ENCODE measurements around the gene CHMP2A. TPM values are rescaled to one million over a fixed set of nuclear protein-coding genes. Genes with fewer than 3 reads are reported as not detected.
A peak's percentile ranks its signal among the peaks of the same experiment; 100 is the strongest.

The CHMP2A gene
- total and polyA plus RNA-seq, 2 of the 13 experiments (the other 11 are each of a cell fraction or from before 2014, with no cell fraction given): 49.7 to 55.0 TPM

DNA sequence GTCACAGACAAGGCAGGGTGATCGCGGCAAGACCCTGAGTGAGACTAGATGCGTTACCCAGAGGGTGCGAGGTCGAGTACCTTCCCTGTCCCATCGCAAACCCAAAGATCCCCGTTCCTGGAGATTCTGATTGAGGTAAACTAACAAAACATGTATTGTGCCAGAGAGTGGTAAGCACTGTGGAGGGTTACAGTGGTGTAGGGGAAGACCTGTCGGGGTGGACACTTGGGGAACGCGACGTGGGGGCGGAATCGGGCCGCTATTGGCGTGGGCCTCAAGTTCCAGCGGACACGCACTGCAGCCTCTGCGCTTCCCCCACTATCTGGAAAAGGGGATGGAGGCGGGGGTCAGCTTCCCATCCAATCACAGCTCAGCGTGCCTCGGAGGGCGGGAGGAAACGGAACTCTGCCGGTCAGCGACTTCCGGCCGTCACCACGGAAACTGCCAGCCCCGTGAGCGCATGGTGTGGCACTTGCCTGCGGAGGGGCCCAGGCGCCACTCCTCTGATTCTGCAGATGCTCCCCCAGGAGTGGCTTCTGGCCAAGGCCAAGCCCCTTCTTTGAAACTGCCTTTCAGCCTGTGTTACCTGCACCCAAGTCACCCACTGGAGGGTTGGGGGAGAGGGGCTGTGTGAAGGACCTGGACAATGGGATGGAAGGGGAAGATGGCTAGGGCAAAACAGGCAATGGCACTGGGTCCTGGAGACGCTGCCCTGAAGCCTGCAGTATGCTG is 4.5 kb upstream of the CHMP2A start (continued):
- TF ChIP-seq, protein P1, sequence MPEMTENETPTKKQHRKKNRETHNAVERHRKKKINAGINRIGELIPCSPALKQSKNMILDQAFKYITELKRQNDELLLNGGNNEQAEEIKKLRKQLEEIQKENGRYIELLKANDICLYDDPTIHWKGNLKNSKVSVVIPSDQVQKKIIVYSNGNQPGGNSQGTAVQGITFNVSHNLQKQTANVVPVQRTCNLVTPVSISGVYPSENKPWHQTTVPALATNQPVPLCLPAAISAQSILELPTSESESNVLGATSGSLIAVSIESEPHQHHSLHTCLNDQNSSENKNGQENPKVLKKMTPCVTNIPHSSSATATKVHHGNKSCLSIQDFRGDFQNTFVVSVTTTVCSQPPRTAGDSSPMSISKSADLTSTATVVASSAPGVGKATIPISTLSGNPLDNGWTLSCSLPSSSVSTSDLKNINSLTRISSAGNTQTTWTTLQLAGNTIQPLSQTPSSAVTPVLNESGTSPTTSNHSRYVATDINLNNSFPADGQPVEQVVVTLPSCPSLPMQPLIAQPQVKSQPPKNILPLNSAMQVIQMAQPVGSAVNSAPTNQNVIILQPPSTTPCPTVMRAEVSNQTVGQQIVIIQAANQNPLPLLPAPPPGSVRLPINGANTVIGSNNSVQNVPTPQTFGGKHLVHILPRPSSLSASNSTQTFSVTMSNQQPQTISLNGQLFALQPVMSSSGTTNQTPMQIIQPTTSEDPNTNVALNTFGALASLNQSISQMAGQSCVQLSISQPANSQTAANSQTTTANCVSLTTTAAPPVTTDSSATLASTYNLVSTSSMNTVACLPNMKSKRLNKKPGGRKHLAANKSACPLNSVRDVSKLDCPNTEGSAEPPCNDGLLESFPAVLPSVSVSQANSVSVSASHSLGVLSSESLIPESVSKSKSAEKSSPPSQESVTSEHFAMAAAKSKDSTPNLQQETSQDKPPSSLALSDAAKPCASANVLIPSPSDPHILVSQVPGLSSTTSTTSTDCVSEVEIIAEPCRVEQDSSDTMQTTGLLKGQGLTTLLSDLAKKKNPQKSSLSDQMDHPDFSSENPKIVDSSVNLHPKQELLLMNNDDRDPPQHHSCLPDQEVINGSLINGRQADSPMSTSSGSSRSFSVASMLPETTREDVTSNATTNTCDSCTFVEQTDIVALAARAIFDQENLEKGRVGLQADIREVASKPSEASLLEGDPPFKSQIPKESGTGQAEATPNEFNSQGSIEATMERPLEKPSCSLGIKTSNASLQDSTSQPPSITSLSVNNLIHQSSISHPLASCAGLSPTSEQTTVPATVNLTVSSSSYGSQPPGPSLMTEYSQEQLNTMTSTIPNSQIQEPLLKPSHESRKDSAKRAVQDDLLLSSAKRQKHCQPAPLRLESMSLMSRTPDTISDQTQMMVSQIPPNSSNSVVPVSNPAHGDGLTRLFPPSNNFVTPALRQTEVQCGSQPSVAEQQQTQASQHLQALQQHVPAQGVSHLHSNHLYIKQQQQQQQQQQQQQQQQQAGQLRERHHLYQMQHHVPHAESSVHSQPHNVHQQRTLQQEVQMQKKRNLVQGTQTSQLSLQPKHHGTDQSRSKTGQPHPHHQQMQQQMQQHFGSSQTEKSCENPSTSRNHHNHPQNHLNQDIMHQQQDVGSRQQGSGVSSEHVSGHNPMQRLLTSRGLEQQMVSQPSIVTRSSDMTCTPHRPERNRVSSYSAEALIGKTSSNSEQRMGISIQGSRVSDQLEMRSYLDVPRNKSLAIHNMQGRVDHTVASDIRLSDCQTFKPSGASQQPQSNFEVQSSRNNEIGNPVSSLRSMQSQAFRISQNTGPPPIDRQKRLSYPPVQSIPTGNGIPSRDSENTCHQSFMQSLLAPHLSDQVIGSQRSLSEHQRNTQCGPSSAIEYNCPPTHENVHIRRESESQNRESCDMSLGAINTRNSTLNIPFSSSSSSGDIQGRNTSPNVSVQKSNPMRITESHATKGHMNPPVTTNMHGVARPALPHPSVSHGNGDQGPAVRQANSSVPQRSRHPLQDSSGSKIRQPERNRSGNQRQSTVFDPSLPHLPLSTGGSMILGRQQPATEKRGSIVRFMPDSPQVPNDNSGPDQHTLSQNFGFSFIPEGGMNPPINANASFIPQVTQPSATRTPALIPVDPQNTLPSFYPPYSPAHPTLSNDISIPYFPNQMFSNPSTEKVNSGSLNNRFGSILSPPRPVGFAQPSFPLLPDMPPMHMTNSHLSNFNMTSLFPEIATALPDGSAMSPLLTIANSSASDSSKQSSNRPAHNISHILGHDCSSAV (CRISPR knock-in tag; IDR thresholded peaks at IDR 0.05; ENCODE audit: borderline replicate concordance): no peak
- TF ChIP-seq ZNF430 (CRISPR knock-in tag; IDR thresholded peaks at IDR 0.05): peak; percentile 73
- TF ChIP-seq ARNT2 (CRISPR knock-in tag; IDR thresholded peaks at IDR 0.05; ENCODE audit: low read depth): peak; percentile 17
- TF ChIP-seq TBX2 (CRISPR knock-in tag; IDR thresholded peaks at IDR 0.05; ENCODE audit: borderline replicate concordance): peak; percentile 70; the same call in 1 of the 2 replicates
- TF ChIP-seq, protein P2, sequence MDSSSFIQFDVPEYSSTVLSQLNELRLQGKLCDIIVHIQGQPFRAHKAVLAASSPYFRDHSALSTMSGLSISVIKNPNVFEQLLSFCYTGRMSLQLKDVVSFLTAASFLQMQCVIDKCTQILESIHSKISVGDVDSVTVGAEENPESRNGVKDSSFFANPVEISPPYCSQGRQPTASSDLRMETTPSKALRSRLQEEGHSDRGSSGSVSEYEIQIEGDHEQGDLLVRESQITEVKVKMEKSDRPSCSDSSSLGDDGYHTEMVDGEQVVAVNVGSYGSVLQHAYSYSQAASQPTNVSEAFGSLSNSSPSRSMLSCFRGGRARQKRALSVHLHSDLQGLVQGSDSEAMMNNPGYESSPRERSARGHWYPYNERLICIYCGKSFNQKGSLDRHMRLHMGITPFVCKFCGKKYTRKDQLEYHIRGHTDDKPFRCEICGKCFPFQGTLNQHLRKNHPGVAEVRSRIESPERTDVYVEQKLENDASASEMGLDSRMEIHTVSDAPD (CRISPR knock-in tag; IDR thresholded peaks at IDR 0.05): peak; percentile 19; the same call in 1 of the 2 replicates
- TF ChIP-seq ZNF773 (CRISPR knock-in tag; IDR thresholded peaks at IDR 0.05; ENCODE audit: borderline replicate concordance): no peak
- TF ChIP-seq, protein P3, sequence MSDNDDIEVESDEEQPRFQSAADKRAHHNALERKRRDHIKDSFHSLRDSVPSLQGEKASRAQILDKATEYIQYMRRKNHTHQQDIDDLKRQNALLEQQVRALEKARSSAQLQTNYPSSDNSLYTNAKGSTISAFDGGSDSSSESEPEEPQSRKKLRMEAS (IDR thresholded peaks at IDR 0.05): peak; percentile 97
- TF ChIP-seq, protein P4, sequence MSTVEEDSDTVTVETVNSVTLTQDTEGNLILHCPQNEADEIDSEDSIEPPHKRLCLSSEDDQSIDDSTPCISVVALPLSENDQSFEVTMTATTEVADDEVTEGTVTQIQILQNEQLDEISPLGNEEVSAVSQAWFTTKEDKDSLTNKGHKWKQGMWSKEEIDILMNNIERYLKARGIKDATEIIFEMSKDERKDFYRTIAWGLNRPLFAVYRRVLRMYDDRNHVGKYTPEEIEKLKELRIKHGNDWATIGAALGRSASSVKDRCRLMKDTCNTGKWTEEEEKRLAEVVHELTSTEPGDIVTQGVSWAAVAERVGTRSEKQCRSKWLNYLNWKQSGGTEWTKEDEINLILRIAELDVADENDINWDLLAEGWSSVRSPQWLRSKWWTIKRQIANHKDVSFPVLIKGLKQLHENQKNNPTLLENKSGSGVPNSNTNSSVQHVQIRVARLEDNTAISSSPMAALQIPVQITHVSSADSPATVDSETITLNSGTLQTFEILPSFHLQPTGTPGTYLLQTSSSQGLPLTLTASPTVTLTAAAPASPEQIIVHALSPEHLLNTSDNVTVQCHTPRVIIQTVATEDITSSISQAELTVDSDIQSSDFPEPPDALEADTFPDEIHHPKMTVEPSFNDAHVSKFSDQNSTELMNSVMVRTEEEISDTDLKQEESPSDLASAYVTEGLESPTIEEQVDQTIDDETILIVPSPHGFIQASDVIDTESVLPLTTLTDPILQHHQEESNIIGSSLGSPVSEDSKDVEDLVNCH (CRISPR knock-in tag; IDR thresholded peaks at IDR 0.05): 0 out of 2 replicates have a peak, but pooled peaks have one; percentile 45
- no peak for TF ChIP-seq RAD51 (IDR thresholded peaks at IDR 0.05; ENCODE audit: borderline replicate concordance)
- TF ChIP-seq, protein P5, sequence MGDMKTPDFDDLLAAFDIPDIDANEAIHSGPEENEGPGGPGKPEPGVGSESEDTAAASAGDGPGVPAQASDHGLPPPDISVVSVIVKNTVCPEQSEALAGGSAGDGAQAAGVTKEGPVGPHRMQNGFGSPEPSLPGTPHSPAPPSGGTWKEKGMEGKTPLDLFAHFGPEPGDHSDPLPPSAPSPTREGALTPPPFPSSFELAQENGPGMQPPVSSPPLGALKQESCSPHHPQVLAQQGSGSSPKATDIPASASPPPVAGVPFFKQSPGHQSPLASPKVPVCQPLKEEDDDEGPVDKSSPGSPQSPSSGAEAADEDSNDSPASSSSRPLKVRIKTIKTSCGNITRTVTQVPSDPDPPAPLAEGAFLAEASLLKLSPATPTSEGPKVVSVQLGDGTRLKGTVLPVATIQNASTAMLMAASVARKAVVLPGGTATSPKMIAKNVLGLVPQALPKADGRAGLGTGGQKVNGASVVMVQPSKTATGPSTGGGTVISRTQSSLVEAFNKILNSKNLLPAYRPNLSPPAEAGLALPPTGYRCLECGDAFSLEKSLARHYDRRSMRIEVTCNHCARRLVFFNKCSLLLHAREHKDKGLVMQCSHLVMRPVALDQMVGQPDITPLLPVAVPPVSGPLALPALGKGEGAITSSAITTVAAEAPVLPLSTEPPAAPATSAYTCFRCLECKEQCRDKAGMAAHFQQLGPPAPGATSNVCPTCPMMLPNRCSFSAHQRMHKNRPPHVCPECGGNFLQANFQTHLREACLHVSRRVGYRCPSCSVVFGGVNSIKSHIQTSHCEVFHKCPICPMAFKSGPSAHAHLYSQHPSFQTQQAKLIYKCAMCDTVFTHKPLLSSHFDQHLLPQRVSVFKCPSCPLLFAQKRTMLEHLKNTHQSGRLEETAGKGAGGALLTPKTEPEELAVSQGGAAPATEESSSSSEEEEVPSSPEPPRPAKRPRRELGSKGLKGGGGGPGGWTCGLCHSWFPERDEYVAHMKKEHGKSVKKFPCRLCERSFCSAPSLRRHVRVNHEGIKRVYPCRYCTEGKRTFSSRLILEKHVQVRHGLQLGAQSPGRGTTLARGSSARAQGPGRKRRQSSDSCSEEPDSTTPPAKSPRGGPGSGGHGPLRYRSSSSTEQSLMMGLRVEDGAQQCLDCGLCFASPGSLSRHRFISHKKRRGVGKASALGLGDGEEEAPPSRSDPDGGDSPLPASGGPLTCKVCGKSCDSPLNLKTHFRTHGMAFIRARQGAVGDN (CRISPR knock-in tag; IDR thresholded peaks at IDR 0.05): peak; percentile 95
